HG03139 (cell line): ENCODE data around the gene RSPH1.

Source experiments
- ATAC-seq: cut with Tn5 transposase; IDR thresholded peaks from one replicate; pipeline ENCODE4 v1.9.1; 2021; ENCODE audit not compliant: unreplicated experiment

The RSPH1 gene

GRCh38 chr21:42532466-42533181, 36.6 kb upstream of the RSPH1 start:
- ATAC-seq = no peak

DNA sequence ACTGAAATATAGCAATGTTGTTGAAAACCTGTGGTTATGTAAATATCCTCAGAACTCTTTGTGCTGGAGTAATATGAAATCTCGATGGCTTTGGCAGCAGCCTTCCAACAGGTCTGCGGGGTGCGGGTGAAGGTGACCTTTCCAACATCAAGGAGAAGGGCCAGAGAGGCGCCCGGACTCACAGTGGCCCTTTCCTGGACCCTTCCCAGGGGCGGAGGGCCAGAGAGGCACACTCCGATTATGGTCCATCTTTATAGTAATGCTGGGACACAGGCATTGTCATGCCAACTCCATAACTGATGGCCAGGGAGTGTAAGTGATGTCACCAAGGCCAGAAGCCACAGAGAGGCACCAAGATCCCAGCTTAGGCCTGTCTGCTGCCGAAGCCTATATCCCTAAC, 35.7 kb upstream of the RSPH1 start:
- no peak for ATAC-seq

GRCh38 chr21:42530167-42530518, 34.1 kb upstream of the RSPH1 start:
- no peak for ATAC-seq

- no peak for ATAC-seq
Observed at GRCh38 chr21:42527489-42528158, 31.6 kb upstream of the RSPH1 start.

GRCh38 chr21:42527127-42527488, 31.1 kb upstream of the RSPH1 start:
- no peak for ATAC-seq

- no peak for ATAC-seq
Observed at GRCh38 chr21:42526379-42526727, 30.3 kb upstream of the RSPH1 start.

GRCh38 chr21:42525676-42526378, 29.8 kb upstream of the RSPH1 start:
- no peak for ATAC-seq

GRCh38 chr21:42525029-42525581, 29.1 kb upstream of the RSPH1 start:
- peak; percentile 9 for ATAC-seq

- peak; percentile 52 for ATAC-seq
Observed at GRCh38 chr21:42524341-42525028, 28.5 kb upstream of the RSPH1 start.

GRCh38 chr21:42523941-42524340, 27.9 kb upstream of the RSPH1 start:
- ATAC-seq = no peak

DNA sequence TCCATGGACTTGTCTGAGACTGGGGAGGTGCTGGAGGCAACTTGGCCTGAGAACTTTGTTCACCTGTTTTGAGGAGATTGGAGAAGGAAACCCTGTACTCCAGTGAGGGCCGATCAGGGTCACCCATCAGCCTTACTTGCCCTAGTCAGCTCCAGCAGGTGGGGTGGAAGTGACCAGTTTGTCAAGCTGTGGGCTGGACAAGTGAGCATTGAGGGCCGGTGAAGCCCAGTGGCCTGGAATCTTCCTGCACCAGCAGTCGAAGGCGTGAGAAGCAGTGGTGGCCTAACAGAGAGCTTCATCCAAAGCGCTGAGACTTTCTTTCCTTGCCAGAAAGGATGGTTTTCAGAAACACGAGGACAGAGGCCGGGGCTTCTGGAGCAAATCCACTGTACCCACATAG, 27.2 kb upstream of the RSPH1 start:
- no peak for ATAC-seq

- no peak for ATAC-seq
Observed at GRCh38 chr21:42522771-42523170, 26.7 kb upstream of the RSPH1 start.

- ATAC-seq = no peak
Observed at GRCh38 chr21:42522271-42522670, 26.2 kb upstream of the RSPH1 start.

DNA sequence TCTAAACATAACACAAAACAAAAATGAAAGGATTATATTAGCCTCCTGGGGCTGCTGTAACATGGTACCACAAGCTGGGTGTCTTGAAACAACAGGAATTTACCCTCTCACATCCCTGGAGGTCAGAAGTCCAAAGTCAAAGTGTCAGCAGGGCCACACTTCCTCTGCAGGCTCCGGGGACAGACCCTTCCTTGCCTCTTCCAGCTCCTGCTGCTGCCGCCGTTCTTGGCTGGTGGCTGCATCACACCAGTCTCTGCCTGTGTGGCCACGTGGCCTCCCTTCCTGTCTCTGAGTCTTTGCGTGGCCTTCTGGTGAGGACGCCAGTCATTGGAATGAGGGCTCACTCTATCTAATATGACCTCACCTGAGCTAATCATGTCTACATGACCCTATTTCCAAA, 25.8 kb upstream of the RSPH1 start:
- no peak for ATAC-seq

DNA sequence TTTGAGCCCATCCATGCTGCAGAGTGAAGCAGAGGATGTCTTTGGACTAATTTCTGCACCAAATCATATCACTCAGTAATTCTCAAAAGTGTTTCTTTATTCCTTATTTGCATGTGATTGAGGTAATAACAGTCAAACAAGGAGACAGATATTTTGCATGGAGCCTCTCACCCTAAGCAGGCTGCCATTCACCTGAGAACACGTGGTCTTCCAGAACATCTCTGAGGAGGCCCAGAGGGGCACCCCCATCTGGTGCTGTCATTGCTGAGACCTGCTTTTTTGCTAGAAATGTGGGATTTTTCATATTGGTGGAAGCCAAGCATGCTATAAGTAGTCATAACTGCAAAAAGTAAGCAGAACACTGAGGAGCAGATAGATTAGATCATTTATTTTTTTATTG, 25.4 kb upstream of the RSPH1 start:
- ATAC-seq = no peak

- ATAC-seq = no peak
Observed at GRCh38 chr21:42520628-42521253, 24.7 kb upstream of the RSPH1 start.

DNA sequence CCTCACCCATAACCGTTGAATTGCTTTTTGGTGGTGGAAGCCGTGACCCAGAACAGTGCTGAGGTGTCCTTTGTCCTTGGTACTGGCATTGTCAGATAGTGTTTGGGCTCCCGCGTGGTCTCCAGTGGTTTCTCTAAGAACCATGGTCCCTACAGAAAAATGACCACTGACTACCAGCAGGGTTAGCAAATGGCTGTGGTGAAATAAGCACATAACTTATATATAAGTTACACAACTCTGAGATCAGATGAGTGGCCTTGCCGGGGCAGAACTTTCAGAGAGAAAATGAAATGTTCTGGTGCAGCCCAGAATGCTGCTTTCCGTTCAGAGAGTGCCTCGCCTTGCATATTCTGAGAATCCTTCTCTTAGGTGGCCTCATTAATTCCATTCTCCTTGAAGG, 22.6 kb upstream of the RSPH1 start:
- no peak for ATAC-seq

DNA sequence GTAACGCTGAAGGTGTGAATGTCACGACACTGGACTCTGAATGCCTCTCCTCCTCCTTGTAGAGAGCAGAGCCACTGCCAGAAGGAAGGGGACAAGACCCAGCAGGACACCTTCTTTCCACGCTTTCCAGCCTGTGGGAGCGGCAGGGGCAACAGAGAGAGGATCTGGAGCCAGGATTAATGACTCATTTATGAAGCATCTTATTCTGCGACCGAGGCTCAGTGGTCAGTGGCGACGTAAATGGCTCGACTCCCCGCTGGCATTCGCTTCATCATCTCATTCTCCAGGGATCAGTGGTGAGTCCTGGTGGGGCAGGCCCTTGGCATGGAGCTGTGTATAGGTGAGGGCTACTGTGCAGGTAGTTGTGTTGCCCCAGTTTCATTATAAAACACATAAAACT, 22.2 kb upstream of the RSPH1 start:
- no peak for ATAC-seq

GRCh38 chr21:42515708-42516502, 19.9 kb upstream of the RSPH1 start:
- no peak for ATAC-seq

DNA sequence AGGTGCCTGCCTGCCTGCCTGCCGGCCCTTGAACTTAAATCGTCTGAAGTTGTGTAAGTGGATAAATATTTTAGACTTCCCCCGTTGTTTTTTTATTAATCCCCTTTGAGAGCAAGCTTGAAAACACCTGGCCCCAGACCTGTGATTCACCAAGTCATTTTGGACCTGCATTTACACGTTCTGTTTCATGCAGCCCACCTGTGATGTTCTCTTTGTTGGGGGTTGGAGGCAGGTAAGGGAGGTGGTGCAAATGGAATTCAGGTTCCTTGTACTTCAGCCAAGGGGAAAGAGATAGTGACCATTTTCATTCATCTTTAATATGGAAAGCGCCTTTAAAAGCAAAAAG, 18.8 kb upstream of the RSPH1 start:
- no peak for ATAC-seq
